OCI-LY1 (cell line): ENCODE results near the gene NCOR1.
A peak's percentile ranks its signal among the peaks of the same experiment; 100 is the strongest.
"Not testable (repeated sequence)": the region's sequence is repeated elsewhere in the genome, so short reads cannot be mapped to it uniquely, and the experiment has no call there.

Experiments
- H2AFZ ChIP-seq: fragments of 200-600 bp; sonication (generic), shearing (Covaris generic); 2 replicates; pipeline ENCODE4 v1.6.0; 2014; ENCODE audit warnings: antibody characterized with exemption, mild to moderate bottlenecking, low read length
- H3F3A ChIP-seq: fragments of 200-600 bp; sonication (generic), shearing (Covaris generic); 2 replicates; pipeline ENCODE4 v1.6.0; 2014; ENCODE audit warnings: mild to moderate bottlenecking, antibody characterized with exemption, low read length, moderate library complexity; ENCODE audit not compliant: insufficient read depth
- H3K27ac ChIP-seq: fragments of 200-600 bp; sonication (generic); 2 replicates; pipeline ENCODE4 v1.5.1; 2014; ENCODE audit warnings: low read length, mixed run types, mild to moderate bottlenecking, low read depth; ENCODE audit not compliant: poor library complexity, severe bottlenecking
- H3K27me3 ChIP-seq: fragments of 200-600 bp; sonication (generic); 2 replicates; pipeline ENCODE4 v1.6.0; 2014; ENCODE audit warnings: antibody characterized with exemption, mild to moderate bottlenecking, low read length, moderate library complexity; ENCODE audit not compliant: insufficient read depth
- H3K36me3 ChIP-seq: fragments of 200-600 bp; sonication (generic); 2 replicates; pipeline ENCODE4 v1.6.1; 2014; ENCODE audit warnings: mild to moderate bottlenecking, antibody characterized with exemption, low read length, moderate library complexity, mixed read lengths; ENCODE audit not compliant: insufficient read depth
- H3K4me1 ChIP-seq: fragments of 200-600 bp; sonication (generic); 2 replicates; pipeline ENCODE4 v1.5.1; 2014; ENCODE audit warnings: mild to moderate bottlenecking, low read length, moderate library complexity; ENCODE audit not compliant: insufficient read depth, severe bottlenecking
- H3K4me2 ChIP-seq: fragments of 200-600 bp; sonication (generic), shearing (Covaris generic); 2 replicates; pipeline ENCODE4 v1.6.1; 2014; ENCODE audit warnings: low read length
- H3K4me3 ChIP-seq: fragments of 200-600 bp; sonication (generic); 2 replicates; pipeline ENCODE4 v1.5.1; 2014; ENCODE audit warnings: low read length, low read depth, mild to moderate bottlenecking, mixed read lengths; ENCODE audit not compliant: poor library complexity, severe bottlenecking
- H3K79me2 ChIP-seq: fragments of 200-600 bp; shearing (Covaris generic); 2 replicates; pipeline ENCODE4 v1.6.1; 2016; ENCODE audit warnings: mixed run types, low read length, mixed read lengths; ENCODE audit not compliant: insufficient read depth
- H3K9ac ChIP-seq: fragments of 200-600 bp; sonication (generic), shearing (Covaris generic); 2 replicates; pipeline ENCODE4 v1.6.1; 2014; ENCODE audit warnings: mild to moderate bottlenecking, low read length, mixed read lengths
- H3K9me2 ChIP-seq: fragments of 200-600 bp; sonication (generic), shearing (Covaris generic); 2 replicates; pipeline ENCODE4 v1.6.1; 2014; ENCODE audit warnings: low read depth, mild to moderate bottlenecking, low read length, mixed read lengths
- H3K9me3 ChIP-seq: fragments of 200-600 bp; shearing (Covaris generic); 2 replicates; pipeline ENCODE4 v1.6.1; 2014; ENCODE audit warnings: low read length, mixed read lengths
- H4K20me1 ChIP-seq: fragments of 200-600 bp; sonication (generic), shearing (Covaris generic); 2 replicates; pipeline ENCODE4 v1.6.0; 2016; ENCODE audit warnings: mild to moderate bottlenecking, low read length; ENCODE audit not compliant: insufficient read depth
- CTCF ChIP-seq: fragments of 200-600 bp; sonication (generic), shearing (Covaris generic); IDR thresholded peaks from 2 replicates; pipeline ENCODE4 v1.5.1; 2017; ENCODE audit warnings: mild to moderate bottlenecking, antibody characterized with exemption, low read length, moderate library complexity, mixed read lengths
- EZH2 ChIP-seq: fragments of 200-600 bp; sonication (generic), shearing (Covaris generic); IDR thresholded peaks from 2 replicates; pipeline ENCODE4 v1.8.0; 2017; ENCODE audit warnings: borderline replicate concordance, mixed run types, mild to moderate bottlenecking, antibody characterized with exemption, low read length, moderate library complexity, mixed read lengths

Gene NCOR1

DNA sequence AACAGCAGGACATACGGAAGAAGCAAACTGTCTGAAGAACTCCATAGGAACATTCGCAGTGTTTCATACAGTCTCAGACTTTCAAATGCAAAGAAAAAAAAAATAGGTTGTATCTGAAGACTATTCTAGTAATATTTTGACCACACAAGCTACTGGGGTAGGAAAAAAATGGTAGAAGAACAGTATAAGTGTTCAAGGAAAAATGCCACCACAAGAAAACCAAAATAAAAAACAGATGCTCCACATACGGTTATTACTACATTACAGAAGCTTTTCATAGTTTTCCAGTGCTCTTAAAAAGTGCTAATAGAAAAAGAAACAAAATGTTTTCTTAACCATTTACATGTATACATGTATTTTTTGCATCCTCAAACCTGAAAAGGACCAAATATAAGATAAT is 3.7 kb downstream of the NCOR1 start:
- Histone ChIP-seq H3F3A (no peaks in the 10 kb centered on the region), H2AFZ (no peak overlapping the region), H3K79me2 (peaks cover 85% of the 10 kb centered on the region), H4K20me1 (no peaks in the 10 kb centered on the region), H3K4me3 (no peak overlapping the region), H3K9me3 (no peaks in the 10 kb centered on the region), H3K36me3 (no peaks in the 10 kb centered on the region), H3K27ac (no peak overlapping the region), H3K9ac (no peak overlapping the region), H3K4me1 (peaks cover 36% of the 10 kb centered on the region), H3K4me2 (no peak overlapping the region), H3K9me2 (no peaks in the 10 kb centered on the region), H3K27me3 (no peaks in the 10 kb centered on the region)
- TF ChIP-seq CTCF (no peak), EZH2 (no peak)

GRCh38 chr17:16204763-16205162 is 10.6 kb downstream of the NCOR1 start:
- H3K36me3 ChIP-seq, H3K27me3 ChIP-seq, H3F3A ChIP-seq, H3K9me2 ChIP-seq, H3K9ac ChIP-seq, H2AFZ ChIP-seq, H3K4me3 ChIP-seq, H4K20me1 ChIP-seq, H3K9me3 ChIP-seq: not testable (repeated sequence)
- H3K4me1 ChIP-seq, result peaks cover 55% of the 10 kb centered on the region
- H3K4me2 ChIP-seq, result peak overlapping the region; percentile 23; the same call in 1 of the 2 replicates
- H3K27ac ChIP-seq, result peak overlapping the region; percentile 59
- H3K79me2 ChIP-seq, result peaks cover 92% of the 10 kb centered on the region

DNA sequence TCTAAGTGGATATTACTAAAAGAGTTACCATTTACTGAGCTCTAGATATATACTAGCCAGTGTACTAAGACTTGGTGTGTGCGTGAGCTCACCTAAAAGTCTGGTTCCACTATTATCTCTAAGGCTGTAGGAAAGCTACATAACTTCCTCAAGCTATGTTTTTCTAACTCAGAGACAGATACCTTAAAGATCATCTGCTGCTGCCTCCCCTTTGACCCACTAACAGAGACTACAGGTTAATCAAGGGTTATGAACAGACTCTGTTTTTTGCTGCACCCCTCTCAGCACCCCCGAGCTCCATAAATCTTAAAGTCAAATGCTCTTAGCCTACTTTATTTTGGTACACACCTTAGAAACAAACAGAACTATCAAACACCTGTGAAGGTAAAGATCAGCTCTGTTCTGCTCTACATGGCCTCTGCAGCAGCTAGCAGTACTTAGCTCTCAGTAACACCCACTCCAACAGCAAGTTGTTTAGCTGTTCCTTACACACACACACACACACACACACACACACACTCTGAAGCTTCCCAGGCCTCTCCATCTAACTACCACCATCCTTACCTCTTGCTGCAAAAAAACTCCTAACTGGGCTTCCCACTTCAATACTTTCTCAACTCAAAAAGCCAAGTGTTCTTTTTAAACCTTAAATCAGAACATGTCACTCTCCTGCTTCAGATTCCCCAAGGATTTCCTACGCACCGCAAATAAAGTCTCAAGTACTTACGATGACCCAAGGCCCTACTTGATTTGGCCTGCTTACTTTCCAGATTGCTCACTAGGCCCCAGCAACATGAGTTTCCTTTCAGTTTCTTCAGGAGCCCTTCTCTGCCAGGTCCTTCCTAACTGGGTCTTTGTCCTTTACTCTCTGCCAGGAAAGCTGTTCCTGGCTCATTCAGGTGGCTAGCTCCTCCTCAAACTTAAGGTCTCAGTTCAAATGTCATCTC is 12.5 kb downstream of the NCOR1 start:
- peak overlapping the region; percentile 88 for H3K27ac ChIP-seq
- not testable (repeated sequence) for H3F3A ChIP-seq, H3K9me3 ChIP-seq, H3K36me3 ChIP-seq, H2AFZ ChIP-seq, H3K9me2 ChIP-seq, H4K20me1 ChIP-seq, H3K27me3 ChIP-seq
- peaks cover 67% of the 10 kb centered on the region for H3K4me1 ChIP-seq
- peak overlapping the region; percentile 44 for H3K9ac ChIP-seq
- H3K79me2 ChIP-seq, result peaks cover 88% of the 10 kb centered on the region
- peak overlapping the region; percentile 25 for H3K4me3 ChIP-seq
- peak overlapping the region; percentile 59 for H3K4me2 ChIP-seq

DNA sequence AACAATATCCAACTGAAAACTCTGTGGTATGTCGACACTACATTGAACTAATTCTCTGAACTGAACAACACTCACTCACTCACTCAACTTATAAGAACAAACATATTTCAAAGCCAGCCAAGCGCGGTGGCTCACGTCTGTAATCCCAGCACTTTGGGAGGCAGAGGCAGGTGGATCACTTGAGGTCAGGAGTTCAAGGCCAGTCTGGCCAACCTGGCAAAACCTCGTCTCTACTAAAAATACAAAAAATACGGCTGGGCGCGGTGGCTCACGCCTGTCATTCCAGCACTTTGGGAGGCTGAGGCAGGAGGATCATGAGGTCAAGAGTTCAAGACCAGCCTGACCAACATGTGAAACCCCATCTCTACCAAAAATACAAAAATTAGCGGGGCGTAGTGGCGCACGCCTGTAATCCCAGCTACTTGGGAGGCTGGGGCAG is 13.6 kb downstream of the NCOR1 start:
- not testable (repeated sequence) for H3K36me3 ChIP-seq, H3K4me3 ChIP-seq, H4K20me1 ChIP-seq, H3K27me3 ChIP-seq, H3K9me2 ChIP-seq, H3K9ac ChIP-seq, H2AFZ ChIP-seq, H3F3A ChIP-seq, H3K9me3 ChIP-seq, H3K4me2 ChIP-seq
- Histone ChIP-seq H3K4me1 (peaks cover 67% of the 10 kb centered on the region), H3K79me2 (peaks cover 87% of the 10 kb centered on the region), H3K27ac (peak overlapping the region; percentile 91)
